GM21367 (cell line): ENCODE measurements around the gene PIGT.
"Not testable (repeated sequence)": the region's sequence is repeated elsewhere in the genome, so short reads cannot be mapped to it uniquely, and the experiment has no call there.

ENCODE experiments used
- ATAC-seq: cut with Tn5 transposase; IDR thresholded peaks from one replicate; pipeline ENCODE4 v1.9.1; 2021; ENCODE audit not compliant: unreplicated experiment

The PIGT gene

GRCh38 chr20:45462711-45463509, 47.0 kb downstream of the PIGT start:
- ATAC-seq, result no peak

GRCh38 chr20:45463709-45464108, 47.8 kb downstream of the PIGT start:
- no peak for ATAC-seq

- no peak for ATAC-seq
Observed at GRCh38 chr20:45465491-45466266, 49.7 kb downstream of the PIGT start.

GRCh38 chr20:45467172-45467571, 51.2 kb downstream of the PIGT start:
- ATAC-seq, result no peak

GRCh38 chr20:45467861-45468260, 51.9 kb downstream of the PIGT start:
- ATAC-seq, result no peak

- no peak for ATAC-seq
Observed at GRCh38 chr20:45469336-45470261, 53.7 kb downstream of the PIGT start, which contains the start of gene WFDC2. Gene WFDC2 (plus strand): TSS chr20:45469753. CDS start chr20:45469782, 29 bp downstream.

GRCh38 chr20:45470262-45470931, 54.5 kb downstream of the PIGT start:
- ATAC-seq, result peak; percentile 45

- ATAC-seq, result no peak
Observed at GRCh38 chr20:45470937-45471336, 55.0 kb downstream of the PIGT start.

GRCh38 chr20:45472286-45472685, 56.3 kb downstream of the PIGT start:
- not testable (repeated sequence) for ATAC-seq
